SK-N-SH treated with all-trans-retinoic acid at 6 μM for 48 hours (cell line): ENCODE results near the gene BANP.

Experiments used
- ATAC-seq: fragments of 200-7000 bp; cut with Tn5 transposase; 3 replicates; pipeline ENCODE4 v1.9.1; 2020; ENCODE audit warnings: mild to moderate bottlenecking, moderate library complexity
- ARNTL ChIP-seq: fragments of 450-650 bp; formaldehyde crosslinking; IDR thresholded peaks from 2 replicates; pipeline ENCODE4 v1.5.0; 2020; ENCODE audit warnings: low read depth, mild to moderate bottlenecking, moderate library complexity, borderline replicate concordance
- BACH2 ChIP-seq: fragments of 250-450 bp; sonication (Bioruptor Pico); IDR thresholded peaks from 2 replicates; pipeline ENCODE4 v1.9.0; 2021; ENCODE audit warnings: mild to moderate bottlenecking, borderline replicate concordance
- CSDC2 ChIP-seq: fragments of 250-450 bp; sonication (Bioruptor Pico); IDR thresholded peaks from 2 replicates; pipeline ENCODE4 v1.5.0; 2020; ENCODE audit warnings: mild to moderate bottlenecking, moderate library complexity
- ESRRG ChIP-seq: fragments of 250-450 bp; sonication (Bioruptor Pico); IDR thresholded peaks from 2 replicates; pipeline ENCODE4 v1.6.1; 2021; ENCODE audit warnings: mild to moderate bottlenecking
- GLIS3 ChIP-seq: fragments of 250-450 bp; sonication (Bioruptor Pico); IDR thresholded peaks from 2 replicates; pipeline ENCODE4 v1.5.0; 2020; ENCODE audit warnings: mild to moderate bottlenecking, moderate library complexity
- ISL1 ChIP-seq: fragments of 250-450 bp; sonication (Bioruptor Pico); IDR thresholded peaks from 2 replicates; pipeline ENCODE4 v2.1.2; 2022; ENCODE audit warnings: mild to moderate bottlenecking, moderate library complexity
- OSR1 ChIP-seq: fragments of 250-450 bp; sonication (Bioruptor Pico); IDR thresholded peaks from 2 replicates; pipeline ENCODE4 v1.8.0; 2022; ENCODE audit warnings: moderate library complexity, mild to moderate bottlenecking, inconsistent platforms
- POU6F1 ChIP-seq: fragments of 250-450 bp; sonication (Bioruptor Pico); IDR thresholded peaks from 2 replicates; pipeline ENCODE4 v1.8.0; 2021; ENCODE audit warnings: low read depth, mild to moderate bottlenecking, moderate library complexity, borderline replicate concordance
- TSHZ2 ChIP-seq: fragments of 250-450 bp; sonication (Bioruptor Pico); IDR thresholded peaks from 2 replicates; pipeline ENCODE4 v1.5.0; 2020; ENCODE audit warnings: mild to moderate bottlenecking, moderate library complexity
- ZC3H10 ChIP-seq: fragments of 250-450 bp; sonication (Bioruptor Pico); IDR thresholded peaks from 2 replicates; pipeline ENCODE4 v1.5.1; 2021; ENCODE audit warnings: mild to moderate bottlenecking, moderate library complexity
- ZFP3 ChIP-seq: fragments of 250-450 bp; sonication (Bioruptor Pico); IDR thresholded peaks from 2 replicates; pipeline ENCODE4 v1.5.0; 2020; ENCODE audit warnings: mild to moderate bottlenecking, moderate library complexity
- ZNF565 ChIP-seq: fragments of 450-650 bp; formaldehyde crosslinking; conservative IDR thresholded peaks from 2 replicates; pipeline ENCODE4 v1.5.0; 2020; ENCODE audit warnings: low read depth, mild to moderate bottlenecking, moderate library complexity
- ZNF70 ChIP-seq: fragments of 450-650 bp; formaldehyde crosslinking; IDR thresholded peaks from 2 replicates; pipeline ENCODE4 v1.5.0; 2020; ENCODE audit warnings: mild to moderate bottlenecking, moderate library complexity
- ZNF8 ChIP-seq: fragments of 450-650 bp; formaldehyde crosslinking; IDR thresholded peaks from 2 replicates; pipeline ENCODE4 v1.5.0; 2020; ENCODE audit warnings: mild to moderate bottlenecking, moderate library complexity
- TF ChIP-seq, protein P1 (sequence below): fragments of 250-450 bp; sonication (Bioruptor Pico); IDR thresholded peaks from 2 replicates; pipeline ENCODE4 v1.5.1; 2020; ENCODE audit warnings: low read depth, mild to moderate bottlenecking, moderate library complexity

The BANP gene

GRCh38 chr16:87939562-87940423, 11.4 kb upstream of the BANP start:
- no peak for TF ChIP-seq ZFP3
- no peak for TF ChIP-seq ISL1 (CRISPR knock-in tag)
- no peak for TF ChIP-seq CSDC2 (CRISPR knock-in tag)
- TF ChIP-seq ESRRG (CRISPR knock-in tag), result no peak
- no peak for ATAC-seq

- TF ChIP-seq ARNTL (no peak), ZNF70 (CRISPR knock-in tag) (no peak), POU6F1 (CRISPR knock-in tag) (no peak), ZNF8 (no peak), OSR1 (no peak), ZNF565 (CRISPR knock-in tag) (no peak), TSHZ2 (CRISPR knock-in tag) (no peak), ZFP3 (no peak), BACH2 (CRISPR knock-in tag) (no peak)
- TF ChIP-seq, protein P1, sequence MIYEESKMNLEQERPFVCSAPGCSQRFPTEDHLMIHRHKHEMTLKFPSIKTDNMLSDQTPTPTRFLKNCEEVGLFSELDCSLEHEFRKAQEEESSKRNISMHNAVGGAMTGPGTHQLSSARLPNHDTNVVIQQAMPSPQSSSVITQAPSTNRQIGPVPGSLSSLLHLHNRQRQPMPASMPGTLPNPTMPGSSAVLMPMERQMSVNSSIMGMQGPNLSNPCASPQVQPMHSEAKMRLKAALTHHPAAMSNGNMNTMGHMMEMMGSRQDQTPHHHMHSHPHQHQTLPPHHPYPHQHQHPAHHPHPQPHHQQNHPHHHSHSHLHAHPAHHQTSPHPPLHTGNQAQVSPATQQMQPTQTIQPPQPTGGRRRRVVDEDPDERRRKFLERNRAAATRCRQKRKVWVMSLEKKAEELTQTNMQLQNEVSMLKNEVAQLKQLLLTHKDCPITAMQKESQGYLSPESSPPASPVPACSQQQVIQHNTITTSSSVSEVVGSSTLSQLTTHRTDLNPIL (CRISPR knock-in tag), result no peak
- no peak for ATAC-seq
Measured at GRCh38 chr16:87942680-87943079, 8.6 kb upstream of the BANP start.

- TF ChIP-seq, protein P1 (CRISPR knock-in tag), result no peak
- no peak for TF ChIP-seq ARNTL
- no peak for TF ChIP-seq ZNF8
- no peak for TF ChIP-seq ZC3H10 (CRISPR knock-in tag)
- peak; percentile 25; the same call in 1 of the 2 replicates for TF ChIP-seq TSHZ2 (CRISPR knock-in tag)
- TF ChIP-seq ZNF70 (CRISPR knock-in tag), result no peak
- ATAC-seq, result peak; percentile 94
Measured at GRCh38 chr16:87945351-87946042, 5.7 kb upstream of the BANP start.

GRCh38 chr16:87946596-87947347, 4.5 kb upstream of the BANP start:
- TF ChIP-seq ZNF565 (CRISPR knock-in tag) (no peak), ZNF8 (no peak), OSR1 (no peak), ARNTL (no peak), GLIS3 (no peak)
- TF ChIP-seq, all 23 proteins: peak for 0
- ATAC-seq, result no peak
